Activated CD4-positive, alpha-beta T cell treated with anti-CD3 and anti-CD28 coated beads, Interleukin-2, amount 10 ng/mL, durations not matched to agents 7 days and 5 days (primary cell): ENCODE measurements around the gene COQ7. TPM values are rescaled to one million over a fixed set of nuclear protein-coding genes. Genes with fewer than 3 reads are reported as not detected.

ENCODE experiments used
- CTCF ChIA-PET: fragments of 350-600 bp; sonication (Branson Sonifier 250); formaldehyde crosslinking; loops from one replicate; lab custom pipeline; 2021; ENCODE audit warnings: antibody characterized with exemption; lab: Charles Lee
- POLR2A ChIA-PET: fragments of 350-600 bp; sonication (Branson Sonifier 250); formaldehyde crosslinking; loops from one replicate; lab custom pipeline; 2021; ENCODE audit warnings: antibody characterized with exemption; lab: Charles Lee
- DNase-seq: peaks from one replicate; pipeline ENCODE4 v3.0.0-alpha.2; 2020
- H3K27ac Mint-ChIP-seq: one replicate; pipeline ENCODE4 v1.8.0; 2021; ENCODE audit warnings: mild to moderate bottlenecking, moderate library complexity, mixed read lengths
- H3K27me3 Mint-ChIP-seq: one replicate; pipeline ENCODE4 v1.8.0; 2021; ENCODE audit warnings: mixed read lengths
- H3K36me3 Mint-ChIP-seq: one replicate; pipeline ENCODE4 v1.8.0; 2021; ENCODE audit warnings: low read depth, mixed read lengths
- H3K4me1 Mint-ChIP-seq: one replicate; pipeline ENCODE4 v1.8.0; 2021; ENCODE audit warnings: mixed read lengths
- H3K4me3 Mint-ChIP-seq: one replicate; pipeline ENCODE4 v1.8.0; 2021; ENCODE audit warnings: mild to moderate bottlenecking, moderate library complexity, mixed read lengths
- H3K9me3 Mint-ChIP-seq: one replicate; pipeline ENCODE4 v1.8.0; 2021; ENCODE audit warnings: mixed read lengths
- total RNA-seq, 2 experiments: library from RNA; stranded (reverse); gene quantifications; one replicate each; pipeline ENCODE4 v1.2.3, GENCODE V29; 2021

COQ7 gene
- total RNA-seq, 2 experiments from 2014 or later, result 11.6 to 15.3 TPM

DNA sequence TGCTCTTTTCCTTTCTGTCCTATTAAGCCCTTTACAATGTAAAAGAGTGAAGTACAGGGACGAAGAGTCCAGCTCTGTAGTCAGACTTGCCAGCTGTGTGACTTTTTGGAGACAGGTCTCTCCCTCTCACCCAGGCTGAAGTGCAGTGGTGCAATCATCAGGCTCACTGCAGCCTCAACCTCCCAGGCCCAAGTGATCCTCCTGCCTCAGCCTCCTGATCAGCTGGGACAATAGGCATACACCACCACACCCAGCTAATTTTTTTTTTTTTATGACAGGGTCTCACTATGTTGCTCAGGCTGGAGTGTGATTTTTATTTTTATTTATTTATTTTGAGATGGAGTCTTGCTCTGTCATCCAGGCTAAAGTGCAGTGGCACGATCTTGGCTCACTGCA lies 39.2 kb downstream of the COQ7 start:
- H3K4me3 Mint-ChIP-seq, result no peak overlapping the region
- H3K4me1 Mint-ChIP-seq, result no peaks in the 10 kb centered on the region
- no peaks in the 10 kb centered on the region for H3K27me3 Mint-ChIP-seq
- DNase-seq, result no peak
- CTCF ChIA-PET, result no interaction called here
- H3K27ac Mint-ChIP-seq, result no peak overlapping the region
- POLR2A ChIA-PET, result no interaction called here
- no peaks in the 10 kb centered on the region for H3K9me3 Mint-ChIP-seq
- no peaks in the 10 kb centered on the region for H3K36me3 Mint-ChIP-seq

GRCh38 chr16:19108409-19109287 lies 41.2 kb downstream of the COQ7 start:
- H3K4me3 Mint-ChIP-seq, result no peak overlapping the region
- no peaks in the 10 kb centered on the region for H3K9me3 Mint-ChIP-seq
- H3K27me3 Mint-ChIP-seq, result peaks cover 14% of the 10 kb centered on the region
- H3K27ac Mint-ChIP-seq, result no peak overlapping the region
- no peaks in the 10 kb centered on the region for H3K36me3 Mint-ChIP-seq
- ChIA-PET CTCF (interaction anchor here (0.6 to 2.4 kb wide), 4 partner anchors 11 to 41 kb away, joined by 3 to 7 read pairs (median 3); partner anchors contain the start of gene COQ7), POLR2A (no interaction called here)
- H3K4me1 Mint-ChIP-seq, result peaks cover 3% of the 10 kb centered on the region
- DNase-seq, result no peak

GRCh38 chr16:19109288-19109664 lies 41.9 kb downstream of the COQ7 start:
- Mint-ChIP-seq H3K27me3 (peaks cover 14% of the 10 kb centered on the region), H3K9me3 (no peaks in the 10 kb centered on the region), H3K36me3 (no peaks in the 10 kb centered on the region), H3K4me1 (peaks cover 3% of the 10 kb centered on the region), H3K27ac (no peak overlapping the region), H3K4me3 (no peak overlapping the region)
- DNase-seq, result no peak
- POLR2A ChIA-PET, result interaction anchor here (0.7 kb wide), 1 partner anchor 9 kb away, joined by 4 read pairs; no protein-coding TSS in a partner anchor
- CTCF ChIA-PET, result interaction anchor here (0.6 to 2.4 kb wide), 4 partner anchors 10 to 42 kb away, joined by 3 to 7 read pairs (median 3); partner anchors contain the start of gene COQ7

GRCh38 chr16:19110537-19111360 lies 43.3 kb downstream of the COQ7 start:
- H3K4me1 Mint-ChIP-seq, result peaks cover 3% of the 10 kb centered on the region
- H3K36me3 Mint-ChIP-seq, result no peaks in the 10 kb centered on the region
- peaks cover 19% of the 10 kb centered on the region for H3K27me3 Mint-ChIP-seq
- H3K27ac Mint-ChIP-seq, result no peak overlapping the region
- no peaks in the 10 kb centered on the region for H3K9me3 Mint-ChIP-seq
- ChIA-PET CTCF (interaction anchor here (2.1 to 2.4 kb wide), 2 partner anchors 12 to 24 kb away, joined by 6 to 7 read pairs; no protein-coding TSS in a partner anchor), POLR2A (interaction anchor here (0.9 kb wide), 1 partner anchor 13 kb away, joined by 6 read pairs; no protein-coding TSS in a partner anchor)
- DNase-seq, result no peak
- H3K4me3 Mint-ChIP-seq, result no peak overlapping the region

GRCh38 chr16:19112099-19112407 lies 44.6 kb downstream of the COQ7 start:
- Mint-ChIP-seq H3K4me1 (peaks cover 4% of the 10 kb centered on the region), H3K36me3 (no peaks in the 10 kb centered on the region), H3K9me3 (no peaks in the 10 kb centered on the region), H3K27me3 (peaks cover 24% of the 10 kb centered on the region), H3K27ac (no peak overlapping the region), H3K4me3 (no peak overlapping the region)
- ChIA-PET POLR2A (interaction anchor here (0.7 kb wide), 1 partner anchor 589 kb away, joined by 4 read pairs; no protein-coding TSS in a partner anchor), CTCF (interaction anchor here (0.7 to 2.4 kb wide), 4 partner anchors 10 to 25 kb away, joined by 3 to 7 read pairs (median 4); no protein-coding TSS in a partner anchor)
- DNase-seq, result no peak

GRCh38 chr16:19113577-19114358 lies 46.4 kb downstream of the COQ7 start, which contains the start of gene ITPRIPL2:
Gene ITPRIPL2 (plus strand): TSS chr16:19113964. CDS start chr16:19114462, 498 bp downstream.
- DNase-seq, result no peak
- H3K4me1 Mint-ChIP-seq, result peaks cover 15% of the 10 kb centered on the region

GRCh38 chr16:19114359-19115147 lies 47.1 kb downstream of the COQ7 start:
- Mint-ChIP-seq H3K36me3 (no peaks in the 10 kb centered on the region), H3K27ac (peak overlapping the region; percentile 69), H3K9me3 (no peaks in the 10 kb centered on the region), H3K4me3 (peak overlapping the region; percentile 43), H3K4me1 (peaks cover 21% of the 10 kb centered on the region), H3K27me3 (peaks cover 25% of the 10 kb centered on the region)
- ChIA-PET CTCF (interaction anchor here (1.0 to 1.3 kb wide), 4 partner anchors 10 to 19 kb away, joined by 3 to 4 read pairs (median 3); no protein-coding TSS in a partner anchor), POLR2A (no interaction called here)
- DNase-seq, result no peak

More at GRCh38 chr16:19113577-19114358, 46.4 kb downstream of the COQ7 start, which contains the start of gene ITPRIPL2:
- Mint-ChIP-seq H3K27ac (peak within 1 kb of the TSS; percentile 69), H3K9me3 (no peaks in the 10 kb centered on the region), H3K27me3 (peaks cover 25% of the 10 kb centered on the region), H3K4me3 (peak within 1 kb of the TSS; percentile 54), H3K36me3 (no peaks in the 10 kb centered on the region)
- POLR2A ChIA-PET, result no interaction called here
- CTCF ChIA-PET, result interaction anchor here (0.6 to 2.4 kb wide), 6 partner anchors 9 to 37 kb away, joined by 3 to 7 read pairs (median 4); no protein-coding TSS in a partner anchor

- ChIA-PET POLR2A (no interaction called here), CTCF (interaction anchor here (1.6 kb wide), 1 partner anchor 30 kb away, joined by 3 read pairs; no protein-coding TSS in a partner anchor)
- H3K4me3 Mint-ChIP-seq, result no peak overlapping the region
- peaks cover 25% of the 10 kb centered on the region for H3K4me1 Mint-ChIP-seq
- no peaks in the 10 kb centered on the region for H3K36me3 Mint-ChIP-seq
- no peaks in the 10 kb centered on the region for H3K9me3 Mint-ChIP-seq
- no peak overlapping the region for H3K27ac Mint-ChIP-seq
- DNase-seq, result no peak
- peaks cover 25% of the 10 kb centered on the region for H3K27me3 Mint-ChIP-seq
Measured at GRCh38 chr16:19115148-19116021, 48.0 kb downstream of the COQ7 start.

GRCh38 chr16:19116711-19117449 lies 49.5 kb downstream of the COQ7 start:
- ChIA-PET POLR2A (no interaction called here), CTCF (interaction anchor here (1.5 to 1.6 kb wide), 2 partner anchors 14 to 31 kb away, joined by 3 to 4 read pairs; no protein-coding TSS in a partner anchor)
- Mint-ChIP-seq H3K9me3 (no peaks in the 10 kb centered on the region), H3K4me1 (peaks cover 25% of the 10 kb centered on the region), H3K4me3 (no peak overlapping the region), H3K27me3 (peaks cover 23% of the 10 kb centered on the region), H3K27ac (peak overlapping the region; percentile 76), H3K36me3 (no peaks in the 10 kb centered on the region)
- no peak for DNase-seq

DNA sequence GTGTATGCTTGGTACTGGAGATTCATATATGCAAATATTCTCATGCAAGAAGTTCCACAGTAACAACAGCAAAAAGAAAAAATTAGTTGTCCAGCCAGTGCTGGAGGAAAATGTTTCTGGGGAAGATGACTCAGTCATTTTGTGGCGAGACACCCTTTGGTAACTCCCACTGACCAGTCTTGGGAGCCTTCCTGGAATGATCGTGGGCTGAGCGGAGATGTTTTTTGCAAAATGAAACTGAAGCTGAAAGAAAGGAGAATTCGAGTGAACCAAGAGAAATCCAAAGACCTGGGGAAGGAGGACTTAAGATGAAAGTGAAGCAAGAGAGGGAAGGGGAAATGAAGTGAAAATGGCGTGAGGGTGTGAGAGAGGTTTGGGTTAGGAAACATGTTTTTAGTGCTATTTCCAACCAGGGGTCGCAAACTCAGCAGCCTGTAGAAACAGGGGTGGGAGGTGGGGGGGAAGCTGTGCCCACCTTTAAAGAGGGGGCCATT lies 51.6 kb downstream of the COQ7 start:
- DNase-seq, result no peak
- POLR2A ChIA-PET, result no interaction called here

More for the DNA sequence above, 51.6 kb downstream of the COQ7 start:
- H3K4me1 Mint-ChIP-seq, result peaks cover 22% of the 10 kb centered on the region
- H3K4me3 Mint-ChIP-seq, result peak overlapping the region; percentile 55
- H3K36me3 Mint-ChIP-seq, result no peaks in the 10 kb centered on the region
- CTCF ChIA-PET, result interaction anchor here (0.7 to 1.5 kb wide), 5 partner anchors 10 to 52 kb away, joined by 3 to 4 read pairs (median 3); partner anchors contain the start of gene COQ7
- no peaks in the 10 kb centered on the region for H3K9me3 Mint-ChIP-seq
- H3K27me3 Mint-ChIP-seq, result peaks cover 11% of the 10 kb centered on the region
- peak overlapping the region; percentile 78 for H3K27ac Mint-ChIP-seq
